ENCODE data around the gene ABCG1.

Gene ABCG1

GRCh38 chr21:42316891-42317290 is 98.0 kb downstream of the ABCG1 start:
- no peaks in the 10 kb centered on the region for H3K36me3 ChIP-seq (ENCODE audit: insufficient read depth, low read length)
- peaks cover 7% of the 10 kb centered on the region for H3K4me1 ChIP-seq (ENCODE audit: insufficient read depth, low read length, severe bottlenecking)
- H3K4me2 ChIP-seq (ENCODE audit: low read length) = no peak overlapping the region
- H3K79me2 ChIP-seq (ENCODE audit: insufficient read depth, low read length) = no peaks in the 10 kb centered on the region
- no peak overlapping the region for H3K27ac ChIP-seq (ENCODE audit: low read depth, low read length, poor library complexity, severe bottlenecking)
- H3K9ac ChIP-seq (ENCODE audit: low read length) = no peak overlapping the region
- no peak overlapping the region for H3K4me3 ChIP-seq (ENCODE audit: low read depth, low read length, poor library complexity, severe bottlenecking)
- H4K20me1 ChIP-seq (ENCODE audit: insufficient read depth, low read length) = no peaks in the 10 kb centered on the region
- TF ChIP-seq CTCF (IDR thresholded peaks at IDR 0.05; ENCODE audit: low read length) (no peak), EZH2 (IDR thresholded peaks at IDR 0.05; ENCODE audit: borderline replicate concordance, low read length) (no peak)
- H3K27me3 ChIP-seq (ENCODE audit: insufficient read depth, low read length) = no peaks in the 10 kb centered on the region
- no peaks in the 10 kb centered on the region for H3K9me2 ChIP-seq (ENCODE audit: low read depth, low read length)
- no peaks in the 10 kb centered on the region for H3K9me3 ChIP-seq (ENCODE audit: low read length)
- no peak overlapping the region for H2AFZ ChIP-seq (ENCODE audit: low read length)
- no peaks in the 10 kb centered on the region for H3F3A ChIP-seq (ENCODE audit: insufficient read depth, low read length)

GRCh38 chr21:42317341-42317741 is 98.4 kb downstream of the ABCG1 start:
- no peak for TF ChIP-seq EZH2 (IDR thresholded peaks at IDR 0.05; ENCODE audit: borderline replicate concordance, low read length)
- TF ChIP-seq CTCF (IDR thresholded peaks at IDR 0.05; ENCODE audit: low read length) = no peak
- H3F3A ChIP-seq (ENCODE audit: insufficient read depth, low read length) = no peaks in the 10 kb centered on the region
- H3K4me1 ChIP-seq (ENCODE audit: insufficient read depth, low read length, severe bottlenecking) = peaks cover 7% of the 10 kb centered on the region
- no peak overlapping the region for H2AFZ ChIP-seq (ENCODE audit: low read length)
- no peak overlapping the region for H3K27ac ChIP-seq (ENCODE audit: low read depth, low read length, poor library complexity, severe bottlenecking)
- H3K9me2 ChIP-seq (ENCODE audit: low read depth, low read length) = no peaks in the 10 kb centered on the region
- no peaks in the 10 kb centered on the region for H3K27me3 ChIP-seq (ENCODE audit: insufficient read depth, low read length)
- H3K4me2 ChIP-seq (ENCODE audit: low read length) = no peak overlapping the region
- H3K9me3 ChIP-seq (ENCODE audit: low read length) = no peaks in the 10 kb centered on the region
- no peak overlapping the region for H3K9ac ChIP-seq (ENCODE audit: low read length)
- H3K36me3 ChIP-seq (ENCODE audit: insufficient read depth, low read length) = no peaks in the 10 kb centered on the region
- H3K4me3 ChIP-seq (ENCODE audit: low read depth, low read length, poor library complexity, severe bottlenecking) = no peak overlapping the region
- no peaks in the 10 kb centered on the region for H3K79me2 ChIP-seq (ENCODE audit: insufficient read depth, low read length)
- H4K20me1 ChIP-seq (ENCODE audit: insufficient read depth, low read length) = no peaks in the 10 kb centered on the region

- Histone ChIP-seq H4K20me1 (ENCODE audit: insufficient read depth, low read length) (no peaks in the 10 kb centered on the region), H3K9me2 (ENCODE audit: low read depth, low read length) (no peaks in the 10 kb centered on the region), H3K79me2 (ENCODE audit: insufficient read depth, low read length) (no peaks in the 10 kb centered on the region), H3K9me3 (ENCODE audit: low read length) (no peaks in the 10 kb centered on the region), H3K4me1 (ENCODE audit: insufficient read depth, low read length, severe bottlenecking) (peaks cover 7% of the 10 kb centered on the region), H3K27me3 (ENCODE audit: insufficient read depth, low read length) (peaks cover 2% of the 10 kb centered on the region; the same call in 1 of the 2 replicates), H3K4me3 (ENCODE audit: low read depth, low read length, poor library complexity, severe bottlenecking) (no peak overlapping the region), H3F3A (ENCODE audit: insufficient read depth, low read length) (no peaks in the 10 kb centered on the region), H3K36me3 (ENCODE audit: insufficient read depth, low read length) (no peaks in the 10 kb centered on the region), H3K4me2 (ENCODE audit: low read length) (no peak overlapping the region), H2AFZ (ENCODE audit: low read length) (no peak overlapping the region), H3K9ac (ENCODE audit: low read length) (no peak overlapping the region), H3K27ac (ENCODE audit: low read depth, low read length, poor library complexity, severe bottlenecking) (no peak overlapping the region)
- TF ChIP-seq EZH2 (IDR thresholded peaks at IDR 0.05; ENCODE audit: borderline replicate concordance, low read length) (no peak), CTCF (IDR thresholded peaks at IDR 0.05; ENCODE audit: low read length) (no peak)
Observed at GRCh38 chr21:42317826-42318746, 99.1 kb downstream of the ABCG1 start.

Measured in OCI-LY1 (cell line).